PC-3 (cell line): Measurements from ENCODE around the gene LIN7A.

Source experiments
- CTCF ChIP-seq: fragments of 300-600 bp; sonication (generic); conservative IDR thresholded peaks from 2 replicates; pipeline ENCODE4 v1.5.1; 2017; ENCODE audit warnings: antibody characterized with exemption, low read depth, mild to moderate bottlenecking, low read length
- EZH2 ChIP-seq: fragments of 300-600 bp; sonication (generic); IDR thresholded peaks from one replicate; pipeline ENCODE4 v1.6.1; 2017; ENCODE audit warnings: antibody characterized with exemption, mild to moderate bottlenecking, low read length; ENCODE audit not compliant: unreplicated experiment

GRCh38 chr12:80943338-80943737, 5.6 kb upstream of the LIN7A start:
- TF ChIP-seq CTCF = no peak
- no peak for TF ChIP-seq EZH2
